OCI-LY7 (cell line): ENCODE data around the gene ACVR1B. TPM values are rescaled to one million over a fixed set of nuclear protein-coding genes. Genes with fewer than 3 reads are reported as not detected.
A peak's percentile ranks its signal among the peaks of the same experiment; 100 is the strongest.

Experiments
- BruUV-seq: library from RNA; stranded (reverse); fragments of 400-500 nt; replicated peaks from 2 replicates; lab custom pipeline; 2021; lab: Mats Ljungman, UMichigan
- CTCF ChIA-PET: fragments of 300-600 bp; sonication (Branson Sonifier 250); formaldehyde crosslinking; loops from one replicate; lab custom pipeline; 2022; ENCODE audit warnings: antibody characterized with exemption; ENCODE audit not compliant: unreplicated experiment; lab: Charles Lee
- POLR2A ChIA-PET: fragments of 300-600 bp; sonication (Branson Sonifier 250); formaldehyde crosslinking; loops from one replicate; lab custom pipeline; 2022; ENCODE audit warnings: antibody characterized with exemption; lab: Charles Lee
- DNase-seq: peaks from one replicate; pipeline ENCODE4 v3.0.0-alpha.2; 2015; ENCODE audit warnings: low spot score
- H2AFZ ChIP-seq: fragments of 200-600 bp; sonication (generic), shearing (Covaris generic); 2 replicates; pipeline ENCODE4 v1.6.1; 2014; ENCODE audit warnings: mild to moderate bottlenecking, antibody characterized with exemption, low read length, moderate library complexity
- H3K27ac ChIP-seq: fragments of 200-600 bp; sonication (generic); 2 replicates; pipeline ENCODE4 v1.5.1; 2014; ENCODE audit warnings: mixed run types, low read depth, mild to moderate bottlenecking, moderate library complexity, low read length, inconsistent platforms; ENCODE audit not compliant: poor library complexity, severe bottlenecking
- H3K36me3 ChIP-seq: fragments of 200-600 bp; sonication (generic); 2 replicates; pipeline ENCODE4 v1.6.1; 2014; ENCODE audit warnings: mild to moderate bottlenecking, antibody characterized with exemption, low read length, moderate library complexity, mixed read lengths; ENCODE audit not compliant: insufficient read depth
- H3K4me1 ChIP-seq: fragments of 200-600 bp; sonication (generic); 2 replicates; pipeline ENCODE4 v1.5.1; 2014; ENCODE audit warnings: mild to moderate bottlenecking, low read length; ENCODE audit not compliant: insufficient read depth, poor library complexity, severe bottlenecking
- H3K4me2 ChIP-seq: fragments of 200-600 bp; sonication (generic); 2 replicates; pipeline ENCODE4 v1.6.1; 2014; ENCODE audit warnings: mild to moderate bottlenecking, low read length
- H3K4me3 ChIP-seq: fragments of 200-600 bp; sonication (generic); 2 replicates; pipeline ENCODE4 v1.5.1; 2014; ENCODE audit warnings: mild to moderate bottlenecking, low read depth, low read length; ENCODE audit not compliant: poor library complexity, severe bottlenecking
- H3K79me2 ChIP-seq: fragments of 200-600 bp; sonication (generic); 2 replicates; pipeline ENCODE4 v1.6.1; 2016; ENCODE audit warnings: low read depth, mild to moderate bottlenecking, low read length, moderate library complexity, mixed read lengths; ENCODE audit not compliant: insufficient read depth
- H3K9me2 ChIP-seq: fragments of 200-600 bp; sonication (generic); 2 replicates; pipeline ENCODE4 v1.6.1; 2016; ENCODE audit warnings: mild to moderate bottlenecking, low read length, mixed read lengths; ENCODE audit not compliant: insufficient read depth
- H3K9me3 ChIP-seq: fragments of 200-600 bp; sonication (generic); 2 replicates; pipeline ENCODE4 v1.6.1; 2014; ENCODE audit warnings: mild to moderate bottlenecking, mixed run types, low read length, mixed read lengths
- H4K20me1 ChIP-seq: fragments of 200-600 bp; sonication (generic); 2 replicates; pipeline ENCODE4 v1.6.1; 2014; ENCODE audit warnings: mild to moderate bottlenecking, antibody characterized with exemption, low read length, moderate library complexity, mixed read lengths; ENCODE audit not compliant: insufficient read depth
- CTCF ChIP-seq: fragments of 200-600 bp; sonication (generic); conservative IDR thresholded peaks from 2 replicates; pipeline ENCODE4 v1.5.1; 2014; ENCODE audit warnings: mild to moderate bottlenecking, antibody characterized with exemption, low read length, moderate library complexity, mixed read lengths
- EZH2phosphoT487 ChIP-seq: fragments of 200-600 bp; sonication (generic); IDR thresholded peaks from 2 replicates; pipeline ENCODE4 v1.6.1; 2018; ENCODE audit warnings: low read depth, borderline replicate concordance, mild to moderate bottlenecking, mixed run types, antibody characterized with exemption, low read length, moderate library complexity, mixed read lengths
- intact Hi-C: fragments of 100-400 bp; cut with micrococcal nuclease; formaldehyde crosslinking; loops from one replicate; pipeline ENCODE4 v1.10.0; 2022; ENCODE audit not compliant: unreplicated experiment
- total RNA-seq, 2 experiments: library from RNA; depleted of rRNA in 1 of 2; stranded (reverse); fragments of >200 nt in 1 of 2; shearing (Covaris generic) in 1 of 2; gene quantifications; 2 replicates each; pipeline ENCODE4 v1.2.3, GENCODE V29; 2014 to 2022

The ACVR1B gene
- total RNA-seq, 2 experiments from 2014 or later, result 4.1 to 6.8 TPM

DNA sequence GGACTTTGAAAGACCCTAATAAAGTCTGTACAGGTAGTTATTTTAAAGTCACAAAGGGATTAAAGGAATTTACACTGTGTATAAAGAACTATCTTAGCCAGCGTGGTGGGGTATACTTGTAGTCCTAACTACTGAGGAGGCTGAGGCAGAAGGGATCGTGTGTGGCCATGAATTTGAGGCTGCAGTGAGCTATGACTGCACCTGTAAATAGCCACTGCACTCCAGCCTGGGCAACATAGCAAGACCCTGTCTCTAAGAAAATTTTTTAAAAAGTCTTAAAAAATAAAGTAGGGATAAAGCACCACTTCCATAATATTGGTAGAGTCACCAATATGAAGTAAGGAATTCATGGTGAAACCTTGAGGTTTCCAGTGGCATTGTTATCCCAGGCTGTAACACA, 18.1 kb downstream of the ACVR1B start:
- ChIA-PET CTCF (interaction anchor here (1.6 kb wide), 1 partner anchor 11 kb away, joined by 3 read pairs; no protein-coding TSS in a partner anchor), POLR2A (no interaction called here)
- BruUV-seq, result no TSS peak
- no peak overlapping the region for H3K4me3 ChIP-seq
- H3K27ac ChIP-seq, result no peak overlapping the region
- no peaks in the 10 kb centered on the region for H3K36me3 ChIP-seq
- H3K4me1 ChIP-seq, result peaks cover 23% of the 10 kb centered on the region
- DNase-seq, result no peak
- no peak overlapping the region for H2AFZ ChIP-seq
- H3K9me3 ChIP-seq, result no peaks in the 10 kb centered on the region
- no peaks in the 10 kb centered on the region for H3K9me2 ChIP-seq
- intact Hi-C loops, result loop anchor here (10.0 kb wide), 1 partner anchor 935 kb away; the partner anchor contains the start of gene KRT8
- H3K79me2 ChIP-seq, result no peaks in the 10 kb centered on the region
- H3K4me2 ChIP-seq, result no peak overlapping the region
- TF ChIP-seq CTCF (no peak), EZH2phosphoT487 (no peak)
- H4K20me1 ChIP-seq, result 0 out of 2 replicates have a peak, but pooled peaks cover 9% of the 10 kb centered on the region

- no peak overlapping the region for H3K4me3 ChIP-seq
- intact Hi-C loops, result no loop called here
- peak; percentile 91 for TF ChIP-seq CTCF
- TF ChIP-seq EZH2phosphoT487, result no peak
- no peaks in the 10 kb centered on the region for H3K36me3 ChIP-seq
- H3K4me2 ChIP-seq, result 0 out of 2 replicates have a peak overlapping the region, but pooled peaks have one; percentile 0
- 0 out of 2 replicates have a peak, but pooled peaks cover 9% of the 10 kb centered on the region for H4K20me1 ChIP-seq
- H3K9me3 ChIP-seq, result no peaks in the 10 kb centered on the region
- no peaks in the 10 kb centered on the region for H3K9me2 ChIP-seq
- H2AFZ ChIP-seq, result no peak overlapping the region
- POLR2A ChIA-PET, result interaction anchor here (0.6 to 1.1 kb wide), 3 partner anchors 9 to 54 kb away, joined by 3 to 7 read pairs (median 3); no protein-coding TSS in a partner anchor
- peaks cover 23% of the 10 kb centered on the region for H3K4me1 ChIP-seq
- no peak overlapping the region for H3K27ac ChIP-seq
- no TSS peak for BruUV-seq
- no peaks in the 10 kb centered on the region for H3K79me2 ChIP-seq
- DNase-seq, result peak; percentile 47
- CTCF ChIA-PET, result interaction anchor here (1.2 to 1.6 kb wide), 2 partner anchors 9 to 10 kb away, joined by 3 read pairs; no protein-coding TSS in a partner anchor
Measured at GRCh38 chr12:51970904-51971646, 19.6 kb downstream of the ACVR1B start.
